Effector memory CD8-positive, alpha-beta T cell (primary cell): ENCODE results near the gene KCNJ11.
A peak's percentile ranks its signal among the peaks of the same experiment; 100 is the strongest.

ENCODE experiments used
- ATAC-seq: fragments of 150-1000 bp; cut with Tn5 transposase; replicated peaks from 2 replicates; pipeline ENCODE4 v1.10.0; 2021; ENCODE audit warnings: mild to moderate bottlenecking, moderate library complexity
- DNase-seq, 3 experiments: peaks; one replicate each; pipeline ENCODE4 v3.0.0; 2021
- H3K27ac Mint-ChIP-seq, 2 donors: one replicate each; pipeline ENCODE4 v1.8.0; 2022; ENCODE audit warnings: mild to moderate bottlenecking in 2 of 2, mixed read lengths in 2 of 2, moderate library complexity in 2 of 2
- H3K27me3 Mint-ChIP-seq, 2 donors: one replicate each; pipeline ENCODE4 v1.8.0; 2022; ENCODE audit warnings: mixed read lengths in 2 of 2
- H3K36me3 Mint-ChIP-seq: one replicate; pipeline ENCODE4 v1.8.0; 2022; ENCODE audit warnings: mild to moderate bottlenecking, moderate library complexity, mixed read lengths; ENCODE audit not compliant: insufficient read depth
- H3K4me1 Mint-ChIP-seq, 2 donors: one replicate each; pipeline ENCODE4 v1.8.0; 2022; ENCODE audit warnings: low read depth in 2 of 2, mixed read lengths in 2 of 2
- H3K4me3 Mint-ChIP-seq, 2 donors: one replicate each; pipeline ENCODE4 v1.8.0; 2022; ENCODE audit warnings: mild to moderate bottlenecking in 2 of 2, mixed read lengths in 2 of 2, moderate library complexity in 2 of 2
- H3K9me3 Mint-ChIP-seq, 2 donors: one replicate each; pipeline ENCODE4 v1.8.0; 2022; ENCODE audit warnings: mixed read lengths in 2 of 2

Gene KCNJ11

GRCh38 chr11:17382046-17382728 lies 6.3 kb downstream of the KCNJ11 start:
- ATAC-seq (no peak), DNase-seq (no peak)
- no peak overlapping the region for H3K4me3 Mint-ChIP-seq

GRCh38 chr11:17381156-17381555 lies 7.3 kb downstream of the KCNJ11 start:
- Mint-ChIP-seq H3K9me3 (no peaks in the 10 kb centered on the region), H3K27me3 (no peaks in the 10 kb centered on the region), H3K4me1 (no peaks in the 10 kb centered on the region), H3K4me3 (no peak overlapping the region), H3K36me3 (no peaks in the 10 kb centered on the region), H3K27ac (no peak overlapping the region)
- DNase-seq, result no peak
- ATAC-seq, result no peak

More at GRCh38 chr11:17382046-17382728, 6.3 kb downstream of the KCNJ11 start:
- H3K36me3 Mint-ChIP-seq, result no peaks in the 10 kb centered on the region
- H3K27ac Mint-ChIP-seq, result no peak overlapping the region
- no peaks in the 10 kb centered on the region for H3K9me3 Mint-ChIP-seq
- H3K27me3 Mint-ChIP-seq, result no peaks in the 10 kb centered on the region
- H3K4me1 Mint-ChIP-seq, result peaks cover 0 to 5% of the 10 kb centered on the region in 2 donors

- ATAC-seq (no peak), DNase-seq (no peak)
- no peaks in the 10 kb centered on the region for H3K36me3 Mint-ChIP-seq
- H3K9me3 Mint-ChIP-seq, result no peaks in the 10 kb centered on the region
- H3K4me3 Mint-ChIP-seq, result no peak overlapping the region
- no peaks in the 10 kb centered on the region for H3K4me1 Mint-ChIP-seq
- peak overlapping the region in 1 of 2 donors; percentile 38 for H3K27ac Mint-ChIP-seq
- no peaks in the 10 kb centered on the region for H3K27me3 Mint-ChIP-seq
These were observed 8.9 kb downstream of the KCNJ11 start for GRCh38 chr11:17379383-17380180.

- no peaks in the 10 kb centered on the region for H3K36me3 Mint-ChIP-seq
- DNase-seq, result no peak
- H3K9me3 Mint-ChIP-seq, result no peaks in the 10 kb centered on the region
- H3K27ac Mint-ChIP-seq, result no peak overlapping the region
- no peak overlapping the region for H3K4me3 Mint-ChIP-seq
- no peak for ATAC-seq
- H3K27me3 Mint-ChIP-seq, result no peaks in the 10 kb centered on the region
- H3K4me1 Mint-ChIP-seq, result no peaks in the 10 kb centered on the region
These were observed 9.8 kb downstream of the KCNJ11 start for GRCh38 chr11:17378655-17379054.

DNA sequence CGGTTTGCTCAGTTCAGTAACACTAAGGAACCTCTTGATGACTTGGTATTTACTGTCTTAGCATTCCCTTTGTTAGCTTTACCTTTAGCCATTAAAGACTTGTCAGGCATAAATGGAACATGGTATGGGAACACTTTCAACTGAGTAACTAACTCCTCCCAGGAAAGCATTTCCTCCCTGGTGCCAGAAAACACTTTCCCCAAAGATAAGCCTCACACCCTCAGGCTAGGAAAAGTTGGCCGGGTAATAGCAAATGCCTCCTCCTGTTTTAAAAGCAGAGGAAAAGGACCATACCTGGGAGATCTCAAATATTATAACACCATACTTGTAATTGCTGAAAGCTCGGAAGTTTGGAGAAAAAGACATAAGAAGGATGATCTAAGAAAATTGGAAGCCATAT lies 12.0 kb downstream of the KCNJ11 start:
- ATAC-seq, result no peak
- Mint-ChIP-seq H3K9me3 (peaks cover under 1 to 4% of the 10 kb centered on the region in 2 donors), H3K27me3 (no peaks in the 10 kb centered on the region), H3K36me3 (no peaks in the 10 kb centered on the region), H3K27ac (no peak overlapping the region), H3K4me3 (no peak overlapping the region), H3K4me1 (no peaks in the 10 kb centered on the region)
- DNase-seq, result no peak

DNA sequence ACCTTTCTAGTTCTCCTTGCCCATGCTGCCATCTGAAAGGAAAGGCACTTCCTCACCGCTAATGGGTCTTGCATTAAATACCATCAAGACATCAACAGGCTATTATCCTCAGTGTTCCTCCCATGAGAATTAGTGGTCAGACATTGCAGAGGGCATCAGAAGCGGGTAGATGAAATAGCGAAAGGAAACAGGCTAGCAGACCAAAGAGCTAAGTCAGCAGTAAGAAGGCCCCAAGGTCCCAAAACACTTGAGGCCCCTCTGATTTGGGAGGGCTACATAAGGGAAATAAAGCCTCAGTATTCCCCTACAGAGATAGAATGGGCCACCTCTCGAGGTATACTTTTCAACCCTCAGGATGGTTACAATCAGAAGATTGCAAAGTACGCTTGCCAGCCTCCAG lies 12.9 kb downstream of the KCNJ11 start:
- no peaks in the 10 kb centered on the region for H3K4me1 Mint-ChIP-seq
- no peaks in the 10 kb centered on the region for H3K36me3 Mint-ChIP-seq
- no peak overlapping the region for H3K27ac Mint-ChIP-seq
- no peak overlapping the region for H3K4me3 Mint-ChIP-seq
- H3K27me3 Mint-ChIP-seq, result no peaks in the 10 kb centered on the region
- DNase-seq (no peak), ATAC-seq (no peak)
- peaks cover 8 to 10% of the 10 kb centered on the region in 2 donors for H3K9me3 Mint-ChIP-seq

DNA sequence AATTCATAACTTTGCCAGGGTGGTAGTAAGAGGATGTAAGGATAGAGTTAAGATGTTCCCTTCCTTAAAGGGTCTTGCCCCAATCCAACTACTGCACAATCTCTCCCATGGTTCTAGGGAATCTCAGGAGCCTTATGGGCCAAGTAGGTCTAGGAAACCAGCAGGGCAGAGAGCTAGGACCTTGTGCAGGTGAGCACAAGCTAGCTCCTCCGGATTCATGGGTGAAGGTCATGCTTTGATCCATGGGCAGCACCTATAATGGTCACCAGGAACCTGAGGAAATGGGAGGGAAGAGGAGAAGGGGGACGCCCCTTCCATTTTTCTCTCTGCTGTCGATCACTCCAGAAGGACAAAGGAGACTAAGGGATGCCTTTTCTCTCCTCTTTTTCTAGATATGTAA lies 16.8 kb downstream of the KCNJ11 start:
- peaks cover 0 to 4% of the 10 kb centered on the region in 2 donors for H3K4me1 Mint-ChIP-seq
- H3K27me3 Mint-ChIP-seq, result no peaks in the 10 kb centered on the region
- no peak for ATAC-seq
- DNase-seq, result no peak
- H3K36me3 Mint-ChIP-seq, result peaks cover 19% of the 10 kb centered on the region
- no peak overlapping the region for H3K4me3 Mint-ChIP-seq
- H3K27ac Mint-ChIP-seq, result no peak overlapping the region
- peaks cover 12 to 28% of the 10 kb centered on the region in 2 donors for H3K9me3 Mint-ChIP-seq

- peaks cover 19% of the 10 kb centered on the region for H3K36me3 Mint-ChIP-seq
- no peak for ATAC-seq
- H3K4me3 Mint-ChIP-seq, result no peak overlapping the region
These were observed 18.7 kb downstream of the KCNJ11 start for GRCh38 chr11:17369684-17370243.

DNA sequence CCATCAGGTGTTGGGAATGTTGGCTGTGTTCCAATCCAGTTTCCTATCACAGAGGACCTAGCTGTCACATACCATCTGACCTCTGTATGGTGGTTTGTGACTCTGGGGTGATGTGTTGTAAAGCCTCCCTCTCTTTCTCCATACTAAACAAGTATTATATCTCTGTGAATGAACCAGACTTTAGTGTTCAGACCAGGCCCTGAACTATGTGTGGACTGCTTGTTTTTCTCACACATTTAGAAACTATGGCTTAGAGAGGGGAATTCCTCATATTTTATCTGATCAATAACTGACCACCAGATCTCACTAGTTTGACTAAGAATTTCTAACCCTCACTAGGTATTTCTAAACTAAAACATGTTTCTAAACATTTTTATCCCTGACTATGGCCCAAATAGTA lies 19.4 kb downstream of the KCNJ11 start:
- ATAC-seq (no peak), DNase-seq (no peak)
- Mint-ChIP-seq H3K4me1 (peaks cover 0 to 4% of the 10 kb centered on the region in 2 donors), H3K27ac (no peak overlapping the region), H3K9me3 (peaks cover 12 to 28% of the 10 kb centered on the region in 2 donors), H3K36me3 (peaks cover 19% of the 10 kb centered on the region), H3K27me3 (no peaks in the 10 kb centered on the region), H3K4me3 (no peak overlapping the region)

More at GRCh38 chr11:17369684-17370243, 18.7 kb downstream of the KCNJ11 start:
- H3K4me1 Mint-ChIP-seq, result peaks cover 0 to 4% of the 10 kb centered on the region in 2 donors
- DNase-seq, result no peak
- no peak overlapping the region for H3K27ac Mint-ChIP-seq
- peaks cover 12 to 28% of the 10 kb centered on the region in 2 donors for H3K9me3 Mint-ChIP-seq
- H3K27me3 Mint-ChIP-seq, result no peaks in the 10 kb centered on the region

DNA sequence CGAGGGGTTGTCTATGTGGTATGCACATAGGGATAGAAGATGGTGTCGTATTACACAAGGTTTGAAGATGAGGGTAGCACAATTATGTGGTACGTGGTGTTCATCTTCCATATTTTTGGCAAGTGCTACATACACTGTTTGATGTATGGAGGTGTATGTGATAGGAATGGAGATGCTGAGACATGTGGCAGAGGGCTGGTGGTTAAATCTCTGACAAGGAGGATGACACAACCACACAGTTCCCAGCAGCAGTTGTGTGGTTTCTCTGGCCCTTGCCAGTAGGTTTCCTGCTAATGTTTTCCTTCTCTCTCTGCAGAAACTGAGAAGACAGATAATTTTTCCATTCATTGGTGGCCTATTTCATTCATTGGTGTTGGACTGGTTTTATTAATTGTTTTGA lies 19.9 kb downstream of the KCNJ11 start:
- Mint-ChIP-seq H3K27ac (no peak overlapping the region), H3K4me3 (no peak overlapping the region), H3K36me3 (peaks cover 19% of the 10 kb centered on the region), H3K9me3 (peaks cover 12 to 28% of the 10 kb centered on the region in 2 donors), H3K27me3 (no peaks in the 10 kb centered on the region), H3K4me1 (peaks cover 4 to 5% of the 10 kb centered on the region in 2 donors)
- ATAC-seq (no peak), DNase-seq (no peak)

DNA sequence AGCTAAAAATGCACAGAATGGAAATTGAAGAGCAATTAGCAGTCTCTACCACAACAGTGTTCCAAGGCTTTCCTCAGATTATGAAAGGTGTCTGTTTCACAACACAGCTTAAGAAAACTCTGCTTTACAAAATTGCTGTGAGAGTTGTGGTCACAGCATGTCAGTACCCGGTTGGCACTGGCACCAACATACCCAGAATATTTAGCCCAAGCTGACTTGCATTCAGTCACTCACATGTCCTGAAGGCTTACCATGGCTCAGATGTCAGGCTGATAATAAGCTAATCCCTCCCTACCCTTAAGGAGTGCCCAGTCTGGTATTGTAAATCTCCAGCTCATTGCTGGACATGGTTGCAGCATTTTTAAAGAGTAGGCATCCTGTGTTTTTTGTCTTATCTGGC lies 22.0 kb downstream of the KCNJ11 start:
- Mint-ChIP-seq H3K4me3 (no peak overlapping the region), H3K9me3 (peaks cover 9 to 27% of the 10 kb centered on the region in 2 donors), H3K4me1 (peaks cover 4 to 7% of the 10 kb centered on the region in 2 donors), H3K27me3 (no peaks in the 10 kb centered on the region), H3K27ac (no peak overlapping the region), H3K36me3 (peaks cover 22% of the 10 kb centered on the region)
- ATAC-seq, result no peak
- no peak for DNase-seq

DNA sequence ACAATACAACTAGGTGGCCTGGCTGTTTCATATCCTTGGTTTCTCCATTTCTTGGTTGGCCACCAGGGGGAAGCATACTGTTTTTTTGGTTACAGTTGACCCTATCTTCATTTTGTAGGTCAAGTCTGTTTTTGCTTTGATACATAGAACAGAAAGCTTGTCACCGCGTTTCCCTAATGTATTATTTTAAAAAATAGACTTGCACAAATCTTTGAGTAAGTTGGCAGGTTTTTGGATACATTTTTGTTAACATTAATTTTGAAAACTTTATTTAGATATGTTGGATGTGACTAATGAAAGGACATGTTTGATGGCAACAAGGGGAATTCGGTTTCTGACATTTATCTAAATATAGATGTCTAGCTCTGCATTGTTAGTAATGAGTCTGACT lies 33.9 kb downstream of the KCNJ11 start:
- no peaks in the 10 kb centered on the region for H3K9me3 Mint-ChIP-seq
- H3K4me1 Mint-ChIP-seq, result peaks cover 23 to 31% of the 10 kb centered on the region in 2 donors
- H3K27me3 Mint-ChIP-seq, result no peaks in the 10 kb centered on the region
- peak; percentile 65 to 70 (median 68) for DNase-seq
- H3K27ac Mint-ChIP-seq, result peak overlapping the region; percentile 81 to 95
- peak; percentile 18 for ATAC-seq
- H3K4me3 Mint-ChIP-seq, result peak overlapping the region; percentile 93 to 95
- peaks cover 26% of the 10 kb centered on the region for H3K36me3 Mint-ChIP-seq

DNA sequence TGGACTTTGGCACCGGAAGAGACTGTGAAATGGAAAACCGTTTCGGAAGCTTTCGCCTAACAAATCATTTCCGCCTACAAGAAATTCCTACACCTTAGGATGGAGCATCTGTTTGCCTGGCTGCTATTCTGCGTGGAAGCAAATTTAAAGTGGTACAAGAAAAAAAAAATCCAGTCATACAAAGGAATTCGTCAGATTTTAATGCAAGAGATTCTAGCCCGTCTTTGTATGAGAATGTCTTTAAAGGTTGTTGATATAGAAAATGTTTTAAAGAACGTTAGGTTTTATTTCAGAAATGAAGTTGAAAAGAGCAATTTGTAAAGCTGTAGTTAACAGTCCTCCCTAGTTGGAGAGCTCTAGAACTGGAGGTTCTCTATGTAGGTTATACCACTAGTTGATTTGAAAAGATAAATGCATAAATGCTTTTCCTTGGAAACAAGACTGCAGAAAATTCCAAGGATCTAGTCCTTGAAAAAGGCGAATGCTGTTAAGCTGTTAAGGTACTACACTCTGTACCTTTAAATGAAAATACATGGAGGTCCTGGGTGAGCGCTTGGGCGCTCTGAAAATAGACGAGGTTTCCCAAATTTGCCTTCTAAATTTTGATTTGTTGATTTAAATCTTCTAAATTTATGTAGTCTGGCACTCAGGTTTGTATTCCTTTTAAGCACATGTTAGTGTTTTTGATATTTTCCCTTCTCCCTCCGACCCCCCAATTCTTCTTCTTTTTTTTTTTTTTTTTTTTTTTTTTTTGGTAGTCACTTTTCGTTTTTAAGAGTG lies 34.4 kb downstream of the KCNJ11 start:
- ATAC-seq (no peak), DNase-seq (no peak)
- H3K27ac Mint-ChIP-seq, result peak overlapping the region; percentile 93 to 95
- no peaks in the 10 kb centered on the region for H3K27me3 Mint-ChIP-seq
- peaks cover 26% of the 10 kb centered on the region for H3K36me3 Mint-ChIP-seq
- H3K4me3 Mint-ChIP-seq, result peak overlapping the region; percentile 93 to 95
- H3K4me1 Mint-ChIP-seq, result peaks cover 23 to 31% of the 10 kb centered on the region in 2 donors
- H3K9me3 Mint-ChIP-seq, result no peaks in the 10 kb centered on the region
